Stimulated activated CD8-positive, alpha-beta memory T cell treated with anti-CD3 and anti-CD28 coated beads, Interleukin-4, amount 100 ng/mL, for 24 hours (primary cell): ENCODE results near the gene PCSK1N.

Experiments used
- DNase-seq: peaks from one replicate; pipeline ENCODE4 v3.0.0-alpha.2; 2020; ENCODE audit warnings: low read depth

Gene PCSK1N

DNA sequence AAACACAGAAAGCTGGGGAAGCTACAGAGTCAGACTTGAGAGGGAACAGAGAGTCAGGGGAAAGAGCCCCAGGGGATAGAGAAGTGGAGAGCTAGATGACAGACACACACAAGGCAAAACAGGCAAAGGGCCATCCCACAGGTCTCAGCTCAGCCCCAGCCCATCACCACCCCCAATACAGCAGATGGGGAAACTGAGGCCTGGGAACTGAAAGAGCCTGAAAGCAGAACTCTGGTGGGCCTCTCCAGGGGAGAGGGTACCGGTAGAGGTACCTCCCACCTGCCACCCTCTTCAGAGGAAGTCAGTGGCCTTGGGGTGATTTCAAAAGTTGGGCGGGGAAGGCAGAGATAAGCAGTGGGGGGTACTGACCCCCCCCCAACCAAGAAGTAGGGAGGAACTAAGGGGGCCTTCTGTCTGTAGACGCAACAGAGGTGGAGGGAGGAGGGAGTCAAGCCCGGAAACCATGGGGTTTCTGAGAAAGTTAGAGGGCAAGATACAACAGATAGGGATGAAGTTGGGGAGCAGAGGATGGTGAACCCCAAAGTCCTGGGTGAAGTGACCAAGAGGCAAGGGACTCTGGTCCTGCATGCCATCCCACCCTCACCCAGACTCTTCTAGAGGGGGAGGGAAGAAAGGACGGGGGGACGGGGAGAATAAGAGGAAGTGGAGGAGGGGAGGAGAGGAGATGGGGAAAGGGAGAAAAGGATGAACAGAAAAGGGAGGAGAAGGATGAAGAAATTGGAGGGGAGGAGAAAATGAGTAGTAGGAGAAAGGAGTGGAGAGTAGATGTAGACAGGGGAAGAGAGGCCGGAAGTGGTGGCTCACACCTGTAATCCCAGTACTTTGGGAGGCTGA is 45.8 kb downstream of the PCSK1N start:
- no peak for DNase-seq

DNA sequence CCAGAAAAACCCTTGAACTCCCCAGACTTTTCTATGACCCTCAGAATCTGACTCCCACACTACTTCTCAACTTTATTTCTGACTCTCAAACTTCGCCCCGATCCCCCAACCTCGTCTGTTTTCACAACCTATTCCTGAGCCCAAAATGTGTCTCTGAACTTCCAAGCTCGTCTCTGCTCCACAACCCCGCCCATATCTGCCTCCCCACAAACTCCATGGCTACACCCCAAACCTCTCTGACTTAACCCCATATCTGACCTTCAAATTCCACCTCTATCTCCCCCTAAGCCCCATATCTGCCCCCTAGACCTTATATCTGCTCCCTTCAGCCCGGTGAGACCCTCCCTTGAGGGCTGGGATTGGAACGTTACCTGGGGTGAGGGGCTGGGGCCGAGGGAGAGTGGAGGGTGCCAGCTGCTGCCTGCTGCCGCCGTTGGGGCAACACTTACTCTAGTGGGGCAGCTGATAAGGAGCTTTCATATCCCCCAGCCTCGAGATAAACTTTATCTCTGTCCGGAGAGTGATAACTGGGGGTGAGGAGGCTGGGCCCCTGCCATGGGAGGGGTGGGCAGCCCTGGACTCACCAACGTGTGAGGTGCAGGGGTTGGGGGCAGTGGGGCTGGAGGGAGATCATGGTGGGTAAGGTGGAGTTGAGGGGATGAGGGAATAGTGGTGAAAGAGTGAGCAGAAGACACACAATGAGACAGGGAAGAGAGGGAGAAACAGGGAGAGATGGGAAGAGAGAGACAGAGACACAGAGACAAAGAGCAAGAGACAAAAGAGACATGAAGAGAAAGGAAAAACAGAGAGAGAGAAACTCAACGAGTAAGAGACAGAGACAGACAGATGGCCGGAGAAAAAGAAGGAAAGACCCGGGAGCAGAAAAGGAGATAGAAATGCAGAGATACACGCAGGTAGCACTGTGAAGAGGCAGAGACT is 47.6 kb downstream of the PCSK1N start:
- no peak for DNase-seq

DNA sequence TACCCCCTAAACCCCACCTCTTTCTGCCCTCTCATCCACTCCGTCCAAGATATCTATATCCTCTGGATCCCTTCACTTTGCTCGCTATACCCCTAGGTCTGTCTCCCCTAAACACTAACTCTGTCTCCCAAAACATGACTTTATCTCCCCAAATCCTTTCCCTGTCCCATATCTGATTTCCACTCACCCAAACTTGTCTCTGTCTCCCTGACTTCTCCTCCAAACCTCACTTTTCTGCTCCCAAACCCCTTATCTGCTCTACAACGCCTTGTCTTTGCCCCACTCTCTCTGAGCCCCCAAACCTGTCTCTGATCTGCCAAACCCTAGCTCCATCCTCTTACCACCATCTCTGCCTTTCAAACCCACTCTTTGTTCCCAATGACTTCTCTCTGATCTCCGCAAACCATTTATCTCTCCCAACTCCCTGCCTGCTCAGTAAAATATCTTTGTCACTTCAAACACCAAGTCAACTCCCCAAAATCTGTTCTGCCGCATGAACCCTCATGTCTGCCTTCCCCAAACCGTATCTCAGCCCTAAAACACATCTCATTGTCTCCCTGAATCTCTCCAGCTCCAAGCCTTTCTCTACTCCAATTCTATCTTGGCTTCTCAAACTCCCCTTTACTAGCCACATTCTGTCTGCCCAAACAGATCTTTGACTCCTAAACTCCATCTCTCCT is 48.4 kb downstream of the PCSK1N start:
- DNase-seq, result no peak

DNA sequence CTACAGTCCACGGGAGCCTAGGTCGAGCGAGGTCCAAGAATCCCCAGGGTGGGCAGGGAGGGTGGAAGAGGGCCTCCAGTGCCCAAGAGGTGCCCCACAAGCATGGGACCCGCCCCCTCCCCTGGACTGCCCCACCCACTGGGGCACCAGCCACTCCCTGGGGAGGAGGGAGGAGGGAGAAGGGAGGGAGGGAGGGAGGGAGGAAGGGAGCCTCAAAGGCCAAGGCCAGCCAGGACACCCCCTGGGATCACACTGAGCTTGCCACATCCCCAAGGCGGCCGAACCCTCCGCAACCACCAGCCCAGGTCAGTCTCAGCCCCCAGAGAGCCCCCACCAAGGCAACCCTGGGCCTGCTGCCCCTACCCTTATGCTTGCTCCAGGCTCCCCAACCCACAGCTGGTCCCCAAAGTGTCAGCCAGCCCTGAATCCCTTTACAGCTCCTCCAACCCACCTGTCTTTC is 49.0 kb downstream of the PCSK1N start, which contains the start of gene GATA1:
Gene GATA1 (plus strand): TSS at position 250 of the 460 bp plus-strand sequence. CDS start 4,520 bp downstream, outside the sequence.
- no peak for DNase-seq

DNA sequence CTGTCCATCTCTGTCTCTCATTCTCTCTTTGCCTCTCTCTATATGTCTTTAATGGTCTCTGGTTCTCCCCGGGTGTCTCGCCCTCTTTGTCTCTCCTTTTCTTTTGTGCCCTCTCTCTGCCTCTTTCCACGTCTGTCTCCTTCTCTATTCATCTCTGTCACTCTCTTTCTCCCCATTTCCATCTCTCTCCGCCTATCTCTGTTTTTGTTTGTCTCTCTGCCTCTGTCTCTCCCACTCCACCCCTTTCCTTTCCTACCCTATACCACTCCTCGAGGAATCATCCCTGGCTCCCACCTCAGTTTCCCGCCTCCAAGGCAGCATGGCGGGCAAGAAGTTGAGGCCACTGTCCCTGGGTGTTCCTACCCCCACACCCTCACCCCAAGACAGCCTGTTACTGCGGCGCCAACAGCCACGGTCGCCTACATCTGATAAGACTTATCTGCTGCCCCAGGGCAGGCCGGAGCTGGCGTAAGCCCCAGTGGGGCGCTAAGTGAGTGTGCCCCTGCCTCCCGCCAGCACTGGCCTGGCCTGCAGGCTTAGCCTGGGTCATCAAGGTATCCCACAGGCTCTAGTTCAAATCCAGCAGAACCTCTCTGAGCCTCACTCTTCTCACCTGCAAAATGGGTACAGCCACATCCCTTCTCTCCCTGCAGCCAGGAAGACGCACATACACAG is 49.7 kb downstream of the PCSK1N start:
- no peak for DNase-seq

DNA sequence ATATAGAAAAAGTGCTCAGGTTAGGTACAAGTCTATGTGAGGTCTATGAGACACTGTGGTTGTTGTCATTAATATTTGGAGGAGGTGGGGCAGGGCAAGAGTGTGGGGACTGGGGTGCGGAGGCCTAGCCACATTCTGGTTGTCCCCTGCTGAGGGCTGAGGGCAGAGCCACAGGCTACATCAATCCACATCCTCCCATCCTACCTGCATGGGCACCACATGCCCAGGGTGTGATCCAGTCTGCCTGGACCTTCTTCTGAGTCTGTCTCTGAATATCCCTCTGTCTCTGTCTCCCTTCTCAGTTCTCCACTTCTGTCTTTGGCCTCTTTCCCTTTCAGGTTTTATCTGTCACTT is 50.2 kb downstream of the PCSK1N start:
- no peak for DNase-seq

DNA sequence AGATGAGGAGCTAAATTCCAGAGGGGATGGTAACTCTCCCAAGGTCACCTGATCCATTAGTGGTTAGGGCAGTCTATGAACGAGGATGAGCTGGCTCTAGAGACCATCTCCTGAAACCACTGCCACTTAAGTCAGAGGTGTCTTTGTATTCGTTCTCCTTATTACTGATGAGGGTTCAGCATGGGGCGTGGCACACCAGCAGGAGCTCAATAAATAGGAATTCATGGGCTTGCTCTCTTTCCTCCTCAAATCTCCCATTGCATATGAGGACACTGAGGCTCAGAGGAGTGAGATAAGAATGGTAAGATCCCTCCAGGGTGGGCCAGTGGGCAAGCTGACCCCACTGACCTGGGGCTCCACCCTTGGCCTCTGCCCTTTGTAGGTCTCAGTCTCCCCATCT is 50.7 kb downstream of the PCSK1N start:
- DNase-seq, result no peak

DNA sequence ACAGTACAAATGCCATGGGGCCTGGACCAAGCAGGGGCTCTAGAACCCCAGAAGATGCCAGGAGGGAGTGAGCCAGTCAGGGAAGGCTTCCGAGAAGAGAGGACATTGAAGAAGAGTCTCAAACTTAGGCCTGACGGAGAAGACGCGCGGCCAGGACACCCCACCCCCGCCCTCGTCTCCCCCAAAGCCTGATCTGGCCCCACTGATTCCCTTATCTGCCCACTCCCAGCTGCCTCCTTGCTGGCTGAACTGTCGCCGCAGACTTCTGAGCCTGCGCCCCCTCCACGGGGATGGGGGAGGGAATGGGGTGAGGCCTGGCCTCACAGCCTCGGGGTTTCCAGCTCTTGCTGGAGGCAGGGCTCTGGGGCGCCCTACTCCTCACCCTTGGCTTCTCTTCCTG is 52.6 kb downstream of the PCSK1N start:
- no peak for DNase-seq

DNA sequence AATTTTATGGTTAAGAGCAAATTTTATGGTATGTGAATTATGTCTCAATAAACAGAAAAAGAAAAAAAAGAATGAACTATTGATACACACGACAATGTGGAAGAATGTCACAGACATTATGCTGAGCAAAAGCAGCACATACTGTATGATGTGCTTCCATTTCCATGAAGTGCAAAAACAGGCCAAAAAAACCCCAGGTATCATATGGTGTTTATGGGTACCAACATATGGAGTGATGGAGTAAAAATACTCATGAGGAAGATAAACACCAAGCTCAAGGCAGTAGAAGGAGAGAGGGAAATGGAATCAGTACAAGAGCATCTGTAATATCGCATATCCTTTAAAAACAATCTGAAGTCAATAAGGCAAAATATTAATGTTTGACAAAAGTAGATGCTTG is 53.2 kb downstream of the PCSK1N start:
- DNase-seq, result no peak

DNA sequence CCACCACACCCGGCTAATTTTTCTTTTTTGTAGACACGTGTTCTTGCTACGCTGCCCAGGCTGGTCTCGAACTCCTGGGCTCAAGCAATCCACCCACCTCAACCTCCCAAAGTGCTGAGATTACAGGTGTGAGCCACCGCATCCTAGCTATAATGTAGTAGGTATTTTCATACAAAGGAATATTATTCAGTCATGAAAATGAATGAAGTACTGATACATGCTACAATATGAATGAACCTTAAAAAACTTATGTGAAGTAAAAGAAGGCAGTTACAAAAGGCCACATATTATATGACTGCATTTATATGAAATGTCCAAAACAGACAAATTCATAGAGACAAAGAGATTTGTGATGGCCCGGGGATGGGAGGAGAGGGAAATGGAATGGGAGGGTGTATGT is 53.7 kb downstream of the PCSK1N start:
- DNase-seq, result no peak
